HuH-7.5 (cell line): Measurements from ENCODE around the gene LIAS.
A peak's percentile ranks its signal among the peaks of the same experiment; 100 is the strongest.
"Not testable (repeated sequence)": the region's sequence is repeated elsewhere in the genome, so short reads cannot be mapped to it uniquely, and the experiment has no call there.

Source experiments
- DNase-seq: peaks from one replicate; pipeline ENCODE4 v3.0.0; 2011; ENCODE audit warnings: low spot score

LIAS gene

DNA sequence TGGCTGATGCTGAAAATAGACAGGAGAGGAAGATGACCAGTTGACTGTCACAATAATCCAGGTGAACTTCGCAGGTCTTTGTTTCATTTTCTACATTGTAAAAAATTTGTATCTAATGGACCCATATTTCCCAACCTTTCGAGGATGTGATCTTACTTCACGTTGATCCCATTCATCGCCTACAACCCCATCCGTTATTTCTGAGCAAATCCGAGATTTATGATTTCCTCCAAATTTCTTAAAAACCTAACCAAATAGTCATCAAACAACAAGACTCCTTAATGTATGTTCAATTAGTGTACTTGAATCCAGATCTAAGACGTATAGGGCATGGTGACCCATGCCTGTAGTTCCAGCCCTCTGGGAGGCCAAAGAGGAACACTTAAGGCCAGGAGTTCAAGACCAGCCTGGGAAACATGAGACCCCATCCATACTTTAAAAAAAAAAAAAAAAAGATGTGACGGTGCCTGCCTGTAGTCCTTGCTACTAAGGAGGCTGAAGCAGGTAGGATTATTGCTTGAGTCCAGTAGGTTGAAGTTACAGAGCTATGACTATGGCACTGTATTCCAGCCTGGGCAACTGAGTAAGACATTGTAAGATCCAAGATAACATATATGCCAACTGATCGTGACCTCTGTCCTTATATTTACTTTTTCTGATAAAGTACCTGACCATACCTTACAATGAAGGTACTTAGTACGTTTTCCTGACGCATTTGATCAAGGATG lies 5.8 kb upstream of the LIAS start:
- DNase-seq: no peak

DNA sequence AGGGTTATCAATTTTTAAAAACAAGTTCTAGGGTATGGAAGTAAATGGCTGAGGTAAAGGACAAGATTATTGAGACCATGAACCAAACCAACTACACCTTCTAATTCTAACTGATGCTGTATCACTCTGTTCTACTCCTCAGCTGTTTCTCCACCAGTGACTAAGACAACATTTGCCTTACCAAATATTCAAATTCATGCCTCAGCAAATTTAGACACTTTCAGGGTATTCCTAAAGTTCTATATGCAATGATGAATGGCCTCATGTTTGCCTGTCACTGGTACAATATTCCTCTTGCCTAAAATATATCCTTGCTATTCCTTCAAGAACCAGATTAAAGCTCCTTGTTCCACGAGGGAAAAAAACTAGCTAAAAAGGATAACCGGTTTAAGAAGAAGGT lies 5.1 kb upstream of the LIAS start:
- no peak for DNase-seq

DNA sequence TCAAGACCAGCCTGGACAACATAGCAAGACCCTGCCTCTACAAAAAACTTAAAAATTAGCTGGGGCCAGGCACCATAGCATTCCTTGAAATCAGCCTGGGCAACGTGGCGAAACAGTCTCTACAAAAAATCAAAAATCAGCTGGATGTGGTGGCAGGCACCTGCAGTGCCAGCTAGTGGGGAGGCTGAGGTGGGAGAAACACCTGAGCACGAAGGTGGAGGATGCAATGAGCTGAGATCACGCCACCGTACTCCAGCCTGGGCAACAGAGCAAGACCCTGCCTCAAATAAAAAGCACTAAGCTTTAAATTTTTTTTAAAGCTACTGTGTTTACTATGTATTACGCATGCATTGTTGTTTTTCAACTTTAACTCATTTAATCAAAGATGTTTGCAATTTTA lies 3.4 kb upstream of the LIAS start:
- no peak for DNase-seq

DNA sequence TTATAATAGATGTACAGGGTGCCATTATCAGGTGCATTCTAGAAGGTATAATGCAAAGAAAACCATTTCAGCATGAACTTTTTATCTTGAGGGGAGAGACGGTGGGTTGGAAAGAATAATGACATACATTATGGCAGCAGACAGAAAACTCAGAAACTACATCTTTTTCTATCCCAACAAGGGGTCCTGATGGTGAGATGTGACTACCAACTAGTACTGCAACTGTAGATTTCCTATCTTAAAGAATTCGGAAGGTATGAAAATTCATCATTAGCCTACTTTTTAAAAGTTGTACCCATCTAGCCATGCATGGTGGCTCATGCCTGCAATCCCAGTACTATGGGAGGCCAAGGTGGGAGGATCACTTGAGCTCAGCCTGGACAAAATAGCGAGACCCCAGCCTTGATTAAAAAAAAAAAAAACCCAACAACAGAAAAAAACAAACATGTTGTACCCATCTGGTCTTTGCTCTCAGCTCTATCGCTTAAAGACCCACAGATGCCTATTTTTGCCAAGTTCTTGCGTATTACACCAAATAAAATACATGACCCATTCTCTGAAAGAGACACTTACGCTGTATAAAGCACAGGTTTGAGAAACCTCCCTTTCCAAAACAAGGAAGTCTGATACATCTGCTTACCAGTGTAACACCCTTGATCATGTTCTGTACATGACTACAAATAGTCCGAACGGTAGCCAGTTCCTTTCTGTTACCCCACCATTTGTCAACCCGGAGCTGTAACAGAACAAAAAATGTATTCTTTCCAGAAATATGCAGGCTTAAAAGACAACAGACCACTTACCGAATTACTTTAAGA lies 1.7 kb upstream of the LIAS start:
- DNase-seq: no peak

DNA sequence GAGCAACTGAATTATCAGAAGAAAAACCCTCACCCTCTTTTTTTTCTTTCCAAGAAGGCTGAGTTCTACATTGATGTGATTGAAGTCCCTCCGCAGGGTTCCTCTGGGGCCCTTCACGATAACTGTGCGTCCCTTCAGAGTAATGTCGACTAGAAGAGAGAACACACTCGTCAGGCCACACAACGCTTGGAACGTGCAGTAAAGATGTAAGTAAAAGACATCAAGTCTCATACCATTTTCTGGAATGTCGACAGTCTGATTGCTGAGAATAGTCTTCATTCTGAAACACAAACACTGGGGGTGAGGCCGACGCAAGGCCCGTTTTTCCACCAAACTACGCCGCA lies 723 bp upstream of the LIAS start:
- not testable (repeated sequence) for DNase-seq

DNA sequence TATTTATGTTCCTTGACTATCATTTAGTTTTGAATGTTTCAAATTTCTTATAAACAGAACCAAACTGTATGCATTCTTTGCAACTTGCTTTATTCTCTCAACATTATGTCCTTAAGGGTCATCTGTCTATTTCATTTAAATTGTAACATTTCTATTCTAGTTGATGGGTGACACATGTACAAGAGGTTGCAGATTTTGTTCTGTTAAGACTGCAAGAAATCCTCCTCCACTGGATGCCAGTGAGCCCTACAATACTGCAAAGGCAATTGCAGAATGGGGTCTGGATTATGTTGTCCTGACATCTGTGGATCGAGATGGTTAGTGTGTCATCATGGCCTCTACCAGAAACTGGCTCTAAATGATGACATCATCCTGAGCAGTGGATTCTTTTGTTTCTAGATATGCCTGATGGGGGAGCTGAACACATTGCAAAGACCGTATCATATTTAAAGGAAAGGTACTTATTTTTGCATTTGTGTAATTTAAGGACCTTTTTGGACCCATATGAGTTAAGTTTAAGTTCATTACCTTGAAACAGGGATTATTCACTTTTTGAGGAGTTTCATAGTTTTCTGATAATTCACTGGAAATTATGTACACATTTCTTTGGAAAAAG lies 6.1 kb downstream of the LIAS start:
- no peak for DNase-seq

DNA sequence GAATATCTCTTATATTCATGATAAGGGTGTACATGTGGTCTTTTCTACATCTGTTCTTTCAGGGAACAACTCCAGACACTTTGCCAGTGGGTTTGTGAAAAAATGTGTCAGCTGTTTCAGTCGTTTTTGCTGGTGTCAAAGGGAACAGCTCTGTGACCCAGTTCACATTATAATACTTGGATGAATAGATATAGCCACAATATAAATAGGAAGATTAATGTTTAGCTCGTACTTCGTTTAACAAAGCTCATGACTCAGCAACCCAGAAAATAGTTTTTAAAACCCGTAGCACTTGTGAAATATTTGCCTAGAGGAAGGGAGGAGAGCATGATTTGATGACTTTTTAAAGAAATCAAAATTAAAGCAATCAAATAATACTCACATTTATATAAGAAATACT lies 7.9 kb downstream of the LIAS start:
- no peak for DNase-seq

DNA sequence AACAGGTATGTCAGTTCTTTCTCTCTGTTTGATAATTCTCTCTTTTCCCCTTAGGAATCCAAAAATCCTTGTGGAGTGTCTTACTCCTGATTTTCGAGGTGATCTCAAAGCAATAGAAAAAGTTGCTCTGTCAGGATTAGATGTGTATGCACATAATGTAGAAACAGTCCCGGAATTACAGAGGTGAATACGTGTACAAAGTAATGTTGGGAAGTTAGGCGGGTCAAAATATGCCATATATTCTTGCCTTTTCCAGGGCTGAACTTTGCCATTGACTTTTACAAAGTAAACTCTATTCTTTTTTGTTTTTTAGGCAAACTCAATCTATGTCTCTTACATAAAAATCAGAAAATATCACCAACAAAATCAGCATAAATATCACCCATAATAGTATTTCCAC lies 8.6 kb downstream of the LIAS start:
- DNase-seq: no peak

DNA sequence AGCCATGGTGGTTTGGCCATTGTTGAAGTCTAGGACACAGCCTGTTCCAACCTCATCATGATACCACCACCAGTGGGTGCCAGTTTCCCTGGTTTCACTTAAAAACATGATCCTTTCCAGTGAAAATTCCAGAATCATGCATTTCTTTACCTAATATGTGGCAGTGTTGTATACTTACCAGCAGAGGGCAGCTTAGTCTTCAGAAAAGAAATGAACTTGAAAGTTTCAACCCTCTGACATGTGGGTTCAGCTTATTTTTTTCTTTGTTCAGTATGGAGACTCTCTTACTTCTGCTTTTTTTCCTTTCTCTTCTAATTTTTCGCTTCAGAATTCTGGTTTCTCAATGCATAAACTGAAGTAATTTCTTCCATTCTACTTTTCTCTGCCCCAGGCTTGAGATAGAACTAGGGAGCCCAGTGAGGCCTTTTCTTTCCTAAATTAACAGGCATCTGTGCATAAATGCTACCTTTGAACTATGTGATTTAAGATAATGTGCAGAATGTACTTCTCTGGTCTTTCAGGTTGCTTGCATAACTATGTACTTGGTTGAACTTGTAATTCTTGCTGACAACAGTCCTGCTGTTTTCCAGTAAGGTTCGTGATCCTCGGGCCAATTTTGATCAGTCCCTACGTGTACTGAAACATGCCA lies 10.7 kb downstream of the LIAS start:
- DNase-seq: peak; percentile 38

DNA sequence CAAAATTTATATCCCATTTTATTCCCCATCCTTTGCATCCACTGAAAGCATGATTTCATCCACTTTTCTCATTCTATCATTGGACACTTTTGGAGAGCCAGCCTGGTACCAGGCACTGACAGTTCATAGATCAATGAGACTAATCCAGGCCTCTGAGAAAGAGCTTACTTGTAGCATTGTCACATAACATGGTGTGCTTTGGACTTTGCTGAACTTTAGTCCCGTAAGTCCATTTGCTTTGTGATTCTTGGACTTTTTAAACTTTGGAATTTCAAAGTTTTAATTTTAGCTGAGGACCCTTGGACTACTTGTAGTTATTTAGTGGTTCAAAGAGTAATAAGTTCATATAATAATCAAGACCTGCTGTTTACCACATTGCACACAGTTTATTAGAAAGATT lies 11.5 kb downstream of the LIAS start:
- DNase-seq: no peak

DNA sequence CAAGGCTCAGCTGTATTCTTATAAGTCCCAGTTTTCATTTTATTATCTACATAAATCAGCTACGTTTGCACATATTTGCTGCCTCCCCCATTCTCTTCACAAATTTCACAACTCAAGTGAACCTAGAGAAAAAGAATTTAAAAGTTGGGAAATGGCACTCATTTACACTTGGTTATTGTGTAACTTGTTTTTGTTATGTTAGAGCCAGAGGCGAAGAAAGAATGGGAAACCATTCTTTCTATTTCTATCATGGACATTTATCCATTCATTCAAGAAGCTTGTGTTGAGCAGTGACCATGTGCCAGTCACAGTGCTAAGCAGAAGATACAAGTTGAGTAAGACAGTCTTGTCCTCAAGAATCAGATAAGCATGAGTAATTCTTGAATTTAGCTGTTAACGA lies 13.5 kb downstream of the LIAS start:
- DNase-seq: no peak

DNA sequence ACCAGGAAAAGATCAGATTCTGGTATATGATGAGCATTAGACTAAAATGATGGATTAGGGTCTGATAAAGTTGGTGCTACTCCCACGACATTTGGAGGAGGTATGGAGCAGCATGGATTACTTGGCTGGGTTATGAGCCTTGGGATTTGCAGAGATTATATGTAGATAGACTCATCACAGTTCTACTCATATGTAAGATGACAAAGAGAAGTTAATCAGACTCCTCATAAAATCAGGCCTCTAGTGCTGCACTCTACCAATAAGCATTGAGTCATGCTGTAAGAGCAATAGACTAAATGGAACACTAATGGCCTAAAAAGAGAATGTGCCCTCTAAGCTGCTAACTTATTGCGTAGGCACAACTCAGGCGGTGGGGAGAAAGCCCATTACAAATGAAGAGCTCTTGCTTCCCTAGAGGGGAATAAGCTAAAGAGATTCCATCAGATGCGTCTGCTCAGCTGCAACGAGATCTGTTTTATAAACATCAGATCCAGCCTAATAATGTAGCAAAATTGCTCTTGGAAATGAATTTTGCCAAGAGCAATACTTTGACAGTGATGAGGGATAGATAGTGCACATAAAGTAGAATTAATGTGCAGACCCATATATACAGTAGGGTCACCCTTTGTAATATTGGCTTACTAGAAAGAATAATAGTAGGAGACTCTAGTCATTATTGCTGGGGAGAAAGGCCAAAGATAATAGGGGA lies 17.5 kb downstream of the LIAS start:
- no peak for DNase-seq

DNA sequence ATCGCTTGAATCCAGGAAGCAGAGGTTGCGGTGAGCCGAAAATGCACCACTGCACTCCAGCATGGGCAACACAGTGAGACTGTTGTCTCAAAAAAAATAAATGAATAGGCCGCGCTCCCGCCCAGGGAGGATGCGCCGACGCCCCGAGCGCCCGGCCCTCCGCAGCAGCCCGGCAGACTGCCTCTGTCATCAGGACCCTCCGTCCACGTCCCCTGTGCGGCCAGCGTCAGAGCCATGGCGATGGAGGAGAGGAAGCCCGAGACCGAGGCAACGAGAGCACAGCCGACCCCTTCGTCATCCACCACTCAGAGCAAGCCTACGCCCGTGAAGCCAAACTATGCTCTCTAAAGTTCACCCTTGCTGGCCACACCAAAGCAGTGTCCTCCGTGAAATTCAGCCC lies 21.4 kb downstream of the LIAS start:
- no peak for DNase-seq

DNA sequence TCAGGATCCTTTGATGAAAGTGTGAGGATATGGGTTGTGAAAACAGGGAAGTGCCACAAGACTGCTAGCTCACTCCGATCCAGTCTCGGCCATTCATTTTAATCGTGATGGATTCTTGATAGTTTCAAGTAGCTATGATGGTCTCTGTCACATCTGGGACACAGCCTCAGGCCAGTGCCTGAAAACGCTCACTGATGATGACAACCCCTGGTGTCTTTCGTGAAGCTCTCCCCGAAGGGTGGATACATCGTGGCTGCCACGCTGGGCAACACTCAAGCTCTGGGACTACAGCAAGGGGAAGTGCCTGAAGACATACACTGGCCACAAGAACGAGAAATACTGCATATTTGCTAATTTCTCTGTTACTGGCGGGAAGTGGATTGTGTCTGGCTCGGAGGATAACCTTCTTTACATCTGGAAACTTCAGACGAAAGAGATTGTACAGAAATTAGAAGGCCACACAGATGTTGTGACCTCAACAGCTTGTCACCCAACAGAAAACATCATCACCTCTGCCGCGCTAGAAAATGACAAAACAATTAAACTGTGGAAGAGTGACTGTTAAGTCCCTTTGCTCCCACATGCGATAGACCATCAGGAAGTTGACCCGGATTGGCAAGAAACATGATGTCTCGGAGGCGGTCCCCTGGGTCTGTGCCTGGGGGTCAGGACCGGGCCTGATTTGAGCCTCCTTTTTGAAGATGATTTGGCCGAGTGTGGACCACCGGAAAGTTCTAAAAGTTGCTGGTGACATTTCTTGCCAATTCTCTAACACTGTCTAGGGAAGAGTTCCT lies 22.2 kb downstream of the LIAS start:
- DNase-seq: no peak

DNA sequence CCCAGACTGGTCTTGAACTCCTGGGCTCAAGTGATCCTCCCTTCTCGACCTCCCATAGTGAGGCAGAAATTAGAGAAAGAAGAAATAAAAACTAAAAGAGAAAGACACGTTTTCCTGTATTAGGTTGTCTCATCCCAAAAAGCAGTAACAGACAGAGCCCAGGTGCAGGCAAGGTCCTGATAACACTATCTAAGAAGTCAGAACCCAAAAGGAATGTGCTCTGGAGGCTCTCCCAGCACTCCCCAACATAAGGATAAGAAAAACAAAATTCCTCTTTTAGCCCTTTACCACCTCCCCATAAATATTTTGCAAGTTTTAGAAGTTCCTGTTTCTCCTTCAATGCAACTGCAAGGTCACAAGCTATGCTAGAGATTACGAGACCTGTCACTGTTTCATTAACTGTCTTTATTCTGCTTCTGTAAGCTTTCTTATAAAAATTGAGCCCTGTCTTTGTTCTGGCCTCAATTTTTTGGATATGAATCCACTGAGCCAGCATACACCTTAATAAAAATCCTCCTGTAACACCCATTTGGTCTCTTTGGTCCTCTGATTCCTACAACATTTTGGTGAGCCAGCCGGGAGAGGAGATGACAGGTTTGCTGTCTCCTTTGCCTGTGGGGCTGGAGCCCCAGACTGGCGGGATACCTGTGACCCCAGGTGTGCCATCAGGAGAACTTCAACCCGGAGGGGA lies 25.9 kb downstream of the LIAS start:
- no peak for DNase-seq

DNA sequence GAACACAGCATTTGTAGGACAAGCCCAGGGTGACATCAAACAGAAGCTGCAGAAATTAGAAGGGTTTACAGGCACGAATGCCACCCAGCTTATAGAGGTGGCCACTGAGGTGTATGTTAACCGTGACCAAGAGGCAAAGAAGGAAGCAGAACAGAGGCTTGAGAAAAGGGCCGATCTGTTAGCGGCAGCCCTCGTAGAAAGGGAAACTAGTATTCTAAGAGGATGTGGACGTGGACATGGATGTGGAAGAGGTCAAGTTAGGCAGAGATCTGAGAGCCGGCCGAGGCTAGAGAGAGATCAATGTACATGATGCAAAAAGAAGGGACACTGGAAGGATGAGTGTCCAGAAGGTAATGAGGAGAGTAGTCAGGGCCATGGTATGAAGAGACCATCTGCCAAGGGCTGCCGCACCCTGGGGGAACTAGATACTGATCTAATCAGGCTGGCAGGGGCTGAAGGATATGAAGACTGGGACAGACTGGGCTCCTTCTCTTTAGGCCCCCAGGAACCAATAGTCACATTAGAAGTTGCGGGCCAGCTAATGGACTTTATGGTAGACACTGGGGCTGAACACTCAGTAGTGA lies 27.5 kb downstream of the LIAS start:
- no peak for DNase-seq

DNA sequence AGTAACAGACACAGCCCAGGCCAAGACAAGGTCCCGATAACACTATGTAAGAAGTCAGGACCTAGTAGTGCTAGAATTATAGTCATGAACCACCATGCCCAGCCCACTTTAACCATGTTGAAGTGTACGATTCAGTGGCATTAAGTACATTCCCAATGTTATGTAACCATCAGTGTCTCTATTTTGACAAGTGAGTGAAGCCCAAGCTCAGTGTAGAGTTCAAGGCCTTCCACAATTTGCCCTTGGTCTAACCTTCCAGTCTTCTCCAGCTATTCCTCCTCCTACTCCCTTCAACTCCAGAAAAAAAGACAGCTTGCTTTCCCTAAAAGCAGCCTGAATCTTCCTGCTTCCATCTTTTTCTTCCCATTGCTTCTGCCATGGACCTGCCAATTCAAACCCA lies 31.5 kb downstream of the LIAS start:
- DNase-seq: no peak

DNA sequence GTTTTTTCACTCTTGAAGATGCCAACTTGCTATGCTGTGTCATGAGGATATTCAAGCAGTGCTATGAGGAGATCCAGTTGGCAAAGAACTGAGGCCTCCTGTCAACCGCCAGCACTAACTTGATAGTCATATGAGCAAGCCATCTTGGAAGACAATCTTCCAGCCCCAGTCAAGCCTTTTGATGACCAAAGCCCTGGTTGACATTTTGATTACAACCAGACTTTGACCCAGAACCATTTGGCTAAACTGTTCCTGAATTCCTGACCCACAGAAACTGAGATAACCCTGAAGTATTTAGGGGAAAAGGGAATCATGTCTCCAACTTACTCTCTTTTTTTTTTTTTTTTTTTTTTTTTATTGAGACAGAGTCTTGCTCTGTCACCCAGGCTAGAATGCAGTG lies 35.5 kb downstream of the LIAS start:
- no peak for DNase-seq

DNA sequence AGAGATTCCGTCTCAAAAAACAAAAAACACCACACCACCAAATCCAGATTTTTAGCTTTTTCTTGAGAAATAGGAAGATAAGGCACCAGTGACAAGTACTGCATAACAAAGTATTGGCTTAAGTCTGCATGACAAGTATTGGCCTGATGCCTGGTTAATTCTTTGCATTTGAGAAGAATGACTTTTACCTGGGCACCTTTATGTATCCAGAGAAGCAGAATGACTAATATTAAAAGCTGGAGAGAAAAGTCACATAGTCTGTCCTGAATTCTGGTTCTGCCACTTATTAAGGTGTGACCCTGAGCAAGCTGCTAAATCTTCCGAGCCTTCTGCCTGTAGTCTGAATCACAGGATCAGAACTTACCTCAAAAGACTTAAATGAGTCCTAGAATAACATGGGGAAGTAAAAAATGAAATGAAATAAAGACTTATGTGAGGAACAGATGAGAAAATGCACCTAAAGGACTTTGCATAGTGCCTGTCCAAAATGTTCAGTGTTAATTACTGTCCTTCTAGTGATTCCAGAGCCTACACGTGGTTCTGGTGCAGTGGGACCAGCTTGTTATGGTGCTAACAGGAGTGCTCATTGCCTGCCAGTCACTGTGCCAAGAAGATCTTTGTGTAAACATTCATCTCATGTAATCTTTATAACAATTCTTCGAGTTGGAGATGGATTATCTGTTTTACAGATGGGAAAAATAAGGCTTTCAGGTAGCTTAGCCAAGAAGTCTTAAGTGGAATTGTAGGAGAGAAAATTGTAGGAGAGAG lies 36.8 kb downstream of the LIAS start:
- DNase-seq: no peak
